ENCODE results near the gene ABHD2. TPM values are rescaled to one million over a fixed set of nuclear protein-coding genes. Genes with fewer than 3 reads are reported as not detected.

The ABHD2 gene
- total RNA-seq, 4 donors from 2014 or later = 37.8 to 81.5 (median 58.3) TPM

- in situ Hi-C loops (cut with MboI; ENCODE audit: low pct_ligation_motif_present in 1 of 4, low pct_unique_long_range_greater_than_20kb in 1 of 4, low sequenced_read_pairs in 3 of 4) = loop anchor here in 1 of 4 donors (25.0 kb wide), 1 partner anchor 219 kb away; no protein-coding TSS in a partner anchor
- no peak overlapping the region for H3K27ac ChIP-seq
- H3K4me1 ChIP-seq = no peaks in the 10 kb centered on the region
- TF ChIP-seq CTCF (IDR thresholded peaks at IDR 0.05) = no peak
- TF ChIP-seq POLR2A (IDR thresholded peaks at IDR 0.05) = no peak
- TF ChIP-seq EP300 (IDR thresholded peaks at IDR 0.05; ENCODE audit: low read depth) = no peak
- TF ChIP-seq POLR2AphosphoS5 (IDR thresholded peaks at IDR 0.05) = no peak
- no peaks in the 10 kb centered on the region for H3K9me3 ChIP-seq
- 90 to 94% methylated on average over 2 to 6 of the region's 8 CpGs for WGBS, 2 donors (ENCODE audit: low coverage in 1 of 2)
- no peak for DNase-seq
- H3K36me3 ChIP-seq = no peaks in the 10 kb centered on the region
- H3K27me3 ChIP-seq = no peaks in the 10 kb centered on the region
- intact Hi-C loops (cut with DNase I; ENCODE audit: low total_unique reads) = no loop called here
- no peak overlapping the region for H3K4me3 ChIP-seq
These were observed 130.3 kb downstream of the ABHD2 start for GRCh38 chr15:89218531-89218930.

GRCh38 chr15:89221543-89221942 is 133.3 kb downstream of the ABHD2 start, which contains the start of gene RLBP1:
Gene RLBP1 (minus strand): TSS chr15:89221579. CDS start chr15:89218975, 2,604 bp downstream.
- no peaks in the 10 kb centered on the region for H3K4me1 ChIP-seq
- H3K4me3 ChIP-seq = no peak within 1 kb of the TSS
- H3K27me3 ChIP-seq = no peaks in the 10 kb centered on the region
- H3K9me3 ChIP-seq = no peaks in the 10 kb centered on the region
- no peak for DNase-seq
- intact Hi-C loops (cut with DNase I; ENCODE audit: low total_unique reads) = no loop called here
- H3K36me3 ChIP-seq = no peaks in the 10 kb centered on the region
- no peak within 1 kb of the TSS for H3K27ac ChIP-seq
- TF ChIP-seq POLR2A (IDR thresholded peaks at IDR 0.05) (no peak), CTCF (IDR thresholded peaks at IDR 0.05) (no peak), POLR2AphosphoS5 (IDR thresholded peaks at IDR 0.05) (no peak), EP300 (IDR thresholded peaks at IDR 0.05; ENCODE audit: low read depth) (no peak)
- 72% methylated on average over 11 of the region's 11 CpGs; no CpG with 5 or more reads in 1 of the 2 donors for WGBS, 2 donors (ENCODE audit: low coverage in 1 of 2)
- in situ Hi-C loops (cut with MboI; ENCODE audit: low pct_ligation_motif_present in 1 of 4, low pct_unique_long_range_greater_than_20kb in 1 of 4, low sequenced_read_pairs in 3 of 4) = loop anchor here in 1 of 4 donors (25.0 kb wide), 1 partner anchor 216 kb away; no protein-coding TSS in a partner anchor

GRCh38 chr15:89225588-89225987 is 137.3 kb downstream of the ABHD2 start:
- TF ChIP-seq CTCF (IDR thresholded peaks at IDR 0.05) (no peak), POLR2A (IDR thresholded peaks at IDR 0.05) (no peak), POLR2AphosphoS5 (IDR thresholded peaks at IDR 0.05) (no peak), EP300 (IDR thresholded peaks at IDR 0.05; ENCODE audit: low read depth) (no peak)
- WGBS, 2 donors (ENCODE audit: low coverage in 1 of 2) = 93 to 100% methylated on average over 2 to 5 of the region's 5 CpGs
- intact Hi-C loops (cut with DNase I; ENCODE audit: low total_unique reads) = no loop called here
- in situ Hi-C loops (cut with MboI; ENCODE audit: low pct_ligation_motif_present in 1 of 4, low pct_unique_long_range_greater_than_20kb in 1 of 4, low sequenced_read_pairs in 3 of 4) = no loop called here
- Histone ChIP-seq H3K27me3 (no peaks in the 10 kb centered on the region), H3K27ac (no peak overlapping the region), H3K9me3 (no peaks in the 10 kb centered on the region), H3K4me1 (no peaks in the 10 kb centered on the region), H3K36me3 (no peaks in the 10 kb centered on the region), H3K4me3 (no peak overlapping the region)
- no peak for DNase-seq

- DNase-seq = no peak
- Histone ChIP-seq H3K27ac (no peak overlapping the region), H3K4me3 (no peak overlapping the region), H3K36me3 (no peaks in the 10 kb centered on the region), H3K4me1 (no peaks in the 10 kb centered on the region), H3K9me3 (no peaks in the 10 kb centered on the region), H3K27me3 (no peaks in the 10 kb centered on the region)
- intact Hi-C loops (cut with DNase I; ENCODE audit: low total_unique reads) = no loop called here
- in situ Hi-C loops (cut with MboI; ENCODE audit: low pct_ligation_motif_present in 1 of 4, low pct_unique_long_range_greater_than_20kb in 1 of 4, low sequenced_read_pairs in 3 of 4) = no loop called here
- TF ChIP-seq POLR2A (IDR thresholded peaks at IDR 0.05) (no peak), POLR2AphosphoS5 (IDR thresholded peaks at IDR 0.05) (no peak)
- WGBS, 2 donors (ENCODE audit: low coverage in 1 of 2) = 84 to 88% methylated on average over 4 to 14 of the region's 14 CpGs
These were observed 138.3 kb downstream of the ABHD2 start for GRCh38 chr15:89226359-89227221.
